ENCODE measurements around the gene TNFRSF4. TPM values are rescaled to one million over a fixed set of nuclear protein-coding genes. Genes with fewer than 3 reads are reported as not detected.

TNFRSF4 gene
- total and polyA plus RNA-seq, 2 of the 8 experiments (the other 6 are each of a cell fraction or from before 2014, with no cell fraction given), result 0.06 TPM; not detected in 1

DNA sequence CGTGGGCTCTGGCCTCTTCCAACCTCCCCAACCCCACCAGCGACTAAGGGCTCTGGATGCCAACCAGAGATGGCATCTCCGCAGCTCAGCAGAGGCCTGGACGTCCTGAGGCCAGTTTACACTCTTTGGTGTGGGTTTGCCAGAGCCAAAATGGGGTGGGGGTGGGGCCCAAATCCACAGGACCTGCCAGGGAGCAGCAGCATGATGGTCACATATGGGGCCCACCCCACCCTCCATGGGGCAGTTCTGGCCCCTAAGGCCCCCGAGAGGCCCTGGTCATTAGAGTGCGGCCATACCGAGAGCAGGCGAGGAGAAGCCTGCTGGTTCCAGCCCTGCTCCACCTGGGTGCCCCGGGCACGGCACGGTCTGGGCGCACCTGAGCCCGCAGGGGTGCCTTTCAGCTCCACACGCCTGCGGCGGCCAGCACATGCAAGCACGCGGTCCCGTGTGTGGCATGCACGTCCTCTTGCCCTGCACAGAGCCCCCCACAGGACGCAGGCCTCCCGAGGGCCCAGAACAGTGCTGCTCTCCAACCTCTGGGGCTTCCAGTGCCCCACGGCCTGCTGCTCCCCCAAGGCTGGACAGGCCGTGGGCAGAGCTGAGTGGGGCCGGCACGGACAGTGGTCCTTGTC, 27.8 kb upstream of the TNFRSF4 start:
- peaks cover 0 to 10% (median 4%) of the 10 kb centered on the region in 4 experiments; a peak in 5 of 7 replicates for H3K4me1 ChIP-seq (replicated peaks in 1 of 4; ENCODE audit: control insufficient read depth in 3 of 4, insufficient read depth in 4 of 4, low read length in 3 of 4)
- H3K27me3 ChIP-seq (replicated peaks in 1 of 4; ENCODE audit: control insufficient read depth in 3 of 4, extremely low read depth in 1 of 4, insufficient read depth in 3 of 4, low read length in 3 of 4), result peaks cover 2 to 12% (median 7%) of the 10 kb centered on the region in 4 experiments; a peak in 6 of 7 replicates
- no peak for DNase-seq (ENCODE audit: low read depth in 1 of 2, low spot score in 2 of 2)
- H4K5ac ChIP-seq (ENCODE audit: insufficient read length, low read depth, low read length), result no peak overlapping the region
- no peak overlapping the region for H3K18ac ChIP-seq (ENCODE audit: extremely low read depth, low read length)
- H2BK120ac ChIP-seq (replicated peaks; ENCODE audit: low read depth, low read length), result no peak overlapping the region
- H3K56ac ChIP-seq (replicated peaks; ENCODE audit: insufficient read length, low read depth, low read length), result no peak overlapping the region
- no peak overlapping the region for H2BK5ac ChIP-seq (ENCODE audit: low read depth, low read length)
- no peak overlapping the region for H3K4ac ChIP-seq (replicated peaks; ENCODE audit: insufficient read length, low read depth, low read length)
- ChIA-PET POLR2A (ENCODE audit: partially characterized antibody) (interaction anchor here (0.6 to 2.4 kb wide), 6 partner anchors 10 to 909 kb away, joined by 3 to 12 read pairs (median 3); partner anchors contain the start of genes B3GALT6 and SDF4), CTCF (ENCODE audit: partially characterized antibody) (interaction anchor here (0.6 to 1.3 kb wide), 5 partner anchors 14 to 275 kb away, joined by 3 to 4 read pairs (median 3); partner anchors contain the start of gene PLEKHN1)
- WGBS, 2 experiments (ENCODE audit: extremely low coverage in 1 of 2, insufficient coverage in 1 of 2, insufficient read length in 1 of 2, insufficient replicate concordance in 2 of 2, low coverage in 1 of 2, low lambda C conversion rate in 2 of 2, missing lambda C conversion rate in 1 of 2), result 93% methylated on average over 25 of the region's 26 CpGs; no CpG with 5 or more reads in 1 of the 2 experiments
- H3K79me2 ChIP-seq (ENCODE audit: control insufficient read depth in 1 of 2, insufficient read depth in 2 of 2, low read length in 2 of 2), result no peaks in the 10 kb centered on the region
- no peak overlapping the region for H2AK5ac ChIP-seq (ENCODE audit: low read depth, low read length)
- FAIRE-seq, result no peak
- peaks cover 2 to 7% of the 10 kb centered on the region in 2 experiments for H4K20me1 ChIP-seq (replicated peaks in 1 of 2; ENCODE audit: control insufficient read depth in 1 of 2, insufficient read depth in 2 of 2, low read length in 2 of 2)
- no peak overlapping the region for H3K23ac ChIP-seq (ENCODE audit: insufficient read length)
- no peak overlapping the region for H2BK12ac ChIP-seq (ENCODE audit: low read depth, low read length)
- H3K9ac ChIP-seq (replicated peaks in 1 of 4; ENCODE audit: extremely low read depth in 1 of 4, low read depth in 3 of 4, low read length in 3 of 4), result no peak overlapping the region
- H3K27ac ChIP-seq (ENCODE audit: low read depth, low read length), result no peak overlapping the region
- no peak overlapping the region for H4K8ac ChIP-seq (ENCODE audit: extremely low read depth, insufficient read depth, low read length)
- no peaks in the 10 kb centered on the region; the same call in 1 of the 2 replicates for H3K23me2 ChIP-seq (ENCODE audit: low read depth, low read length)
- no peak overlapping the region for H3K14ac ChIP-seq (ENCODE audit: insufficient read length)
- H4K91ac ChIP-seq (replicated peaks; ENCODE audit: insufficient read length, low read length), result no peak overlapping the region
- H3K79me1 ChIP-seq (ENCODE audit: low read depth, low read length), result no peaks in the 10 kb centered on the region
- no peaks in the 10 kb centered on the region for H3K9me3 ChIP-seq (ENCODE audit: insufficient read depth in 2 of 2, low read depth in 1 of 2, low read length in 1 of 2)
- no peak overlapping the region for H2BK15ac ChIP-seq (ENCODE audit: low read length)
- no peaks in the 10 kb centered on the region for H3K36me3 ChIP-seq (ENCODE audit: control insufficient read depth in 2 of 4, insufficient read depth in 4 of 4, low read length in 3 of 4)
- no peak overlapping the region for H2BK20ac ChIP-seq (ENCODE audit: low read length)
- H3K4me3 ChIP-seq (ENCODE audit: extremely low read depth in 1 of 4, insufficient read depth in 2 of 4, low read depth in 3 of 4, low read length in 4 of 4), result no peak overlapping the region
- H2AFZ ChIP-seq (ENCODE audit: low read length), result no peak overlapping the region
- no peak overlapping the region for H3K4me2 ChIP-seq (ENCODE audit: insufficient read depth in 1 of 2, low read depth in 2 of 2, low read length in 2 of 2)
- TF ChIP-seq SP4 (IDR thresholded peaks at IDR 0.05; ENCODE audit: low read length) (no peak), TEAD4 (IDR thresholded peaks at IDR 0.05; ENCODE audit: low read depth, low read length) (no peak), RAD21 (IDR thresholded peaks at IDR 0.05 in 1 of 2, conservative IDR thresholded peaks at IDR 0.05 in 1 of 2; ENCODE audit: low read depth in 2 of 2, low read length in 2 of 2) (no peak), TCF12 (IDR thresholded peaks at IDR 0.05; ENCODE audit: low read depth, low read length) (no peak), CHD1 (IDR thresholded peaks at IDR 0.05; ENCODE audit: low read depth, low read length) (no peak), TAF7 (optimal IDR thresholded peaks at IDR 0.05; ENCODE audit: borderline replicate concordance, low read depth, low read length) (no peak), KDM4A (IDR thresholded peaks at IDR 0.05; ENCODE audit: low read depth, low read length, severe bottlenecking) (no peak)
- TF ChIP-seq, protein P1, sequence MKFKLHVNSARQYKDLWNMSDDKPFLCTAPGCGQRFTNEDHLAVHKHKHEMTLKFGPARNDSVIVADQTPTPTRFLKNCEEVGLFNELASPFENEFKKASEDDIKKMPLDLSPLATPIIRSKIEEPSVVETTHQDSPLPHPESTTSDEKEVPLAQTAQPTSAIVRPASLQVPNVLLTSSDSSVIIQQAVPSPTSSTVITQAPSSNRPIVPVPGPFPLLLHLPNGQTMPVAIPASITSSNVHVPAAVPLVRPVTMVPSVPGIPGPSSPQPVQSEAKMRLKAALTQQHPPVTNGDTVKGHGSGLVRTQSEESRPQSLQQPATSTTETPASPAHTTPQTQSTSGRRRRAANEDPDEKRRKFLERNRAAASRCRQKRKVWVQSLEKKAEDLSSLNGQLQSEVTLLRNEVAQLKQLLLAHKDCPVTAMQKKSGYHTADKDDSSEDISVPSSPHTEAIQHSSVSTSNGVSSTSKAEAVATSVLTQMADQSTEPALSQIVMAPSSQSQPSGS (IDR thresholded peaks at IDR 0.05; ENCODE audit: low read length), result no peak
